HFFc6 (cell line): ENCODE measurements around the gene HES2. TPM values are rescaled to one million over a fixed set of nuclear protein-coding genes. Genes with fewer than 3 reads are reported as not detected.
"Not testable (repeated sequence)": the region's sequence is repeated elsewhere in the genome, so short reads cannot be mapped to it uniquely, and the experiment has no call there.

ENCODE experiments used
- DNase-seq: peaks from one replicate; pipeline ENCODE4 v3.0.0-alpha.2; 2018
- H3K27ac Mint-ChIP-seq: 2 replicates; pipeline ENCODE4 v1.8.0; 2020; ENCODE audit warnings: mild to moderate bottlenecking, mixed read lengths
- H3K27me3 Mint-ChIP-seq: 2 replicates; pipeline ENCODE4 v1.8.0; 2021; ENCODE audit warnings: mild to moderate bottlenecking, moderate library complexity, mixed read lengths; ENCODE audit not compliant: insufficient read depth
- H3K36me3 Mint-ChIP-seq: 2 replicates; pipeline ENCODE4 v1.8.0; 2021; ENCODE audit warnings: low read depth, mixed read lengths
- H3K4me1 Mint-ChIP-seq: 2 replicates; pipeline ENCODE4 v1.8.0; 2020; ENCODE audit warnings: low read depth, mixed read lengths
- H3K4me3 Mint-ChIP-seq: 2 replicates; pipeline ENCODE4 v1.8.0; 2020; ENCODE audit warnings: mild to moderate bottlenecking, moderate library complexity, mixed read lengths
- H3K9me3 Mint-ChIP-seq: 2 replicates; pipeline ENCODE4 v1.8.0; 2020; ENCODE audit warnings: mild to moderate bottlenecking, mixed read lengths
- CTCF ChIP-seq: fragments of 200-600 bp; sonication (generic); IDR thresholded peaks from 2 replicates; pipeline ENCODE4 v1.5.0; 2021; ENCODE audit warnings: antibody characterized with exemption, mild to moderate bottlenecking
- total RNA-seq, 6 experiments: library from RNA; stranded (reverse); fragmentation: NEBNext Ultra II Directional; extraction: Animal tissue kit (Norgen Biotek cat#: 25700); gene quantifications; 2 replicates in 1 of 6; 3 replicates in 5 of 6; pipeline ENCODE4 v1.2.3, GENCODE V29; 2021

The HES2 gene
- total RNA-seq, 6 experiments from 2014 or later, result 0.14 to 0.35 (median 0.30) TPM; not detected in 2

- no peak overlapping the region for H3K27ac Mint-ChIP-seq
Observed at GRCh38 chr1:6456800-6457466, 37.2 kb upstream of the HES2 start.

GRCh38 chr1:6455752-6456520 is 36.2 kb upstream of the HES2 start:
- not testable (repeated sequence) for H3K9me3 Mint-ChIP-seq, H3K4me1 Mint-ChIP-seq, DNase-seq, H3K27ac Mint-ChIP-seq, H3K4me3 Mint-ChIP-seq, H3K36me3 Mint-ChIP-seq
- peaks cover 49% of the 10 kb centered on the region for H3K27me3 Mint-ChIP-seq

More at GRCh38 chr1:6456800-6457466, 37.2 kb upstream of the HES2 start:
- no peak for TF ChIP-seq CTCF
- H3K4me3 Mint-ChIP-seq, result no peak overlapping the region
- H3K36me3 Mint-ChIP-seq, result no peaks in the 10 kb centered on the region
- H3K4me1 Mint-ChIP-seq, result no peaks in the 10 kb centered on the region
- no peak for DNase-seq
- peaks cover 48% of the 10 kb centered on the region for H3K27me3 Mint-ChIP-seq
- H3K9me3 Mint-ChIP-seq, result no peaks in the 10 kb centered on the region

- Mint-ChIP-seq H3K27me3 (peaks cover 51% of the 10 kb centered on the region), H3K27ac (no peak overlapping the region), H3K4me3 (no peak overlapping the region), H3K4me1 (no peaks in the 10 kb centered on the region), H3K36me3 (no peaks in the 10 kb centered on the region), H3K9me3 (no peaks in the 10 kb centered on the region)
- DNase-seq, result no peak
- TF ChIP-seq CTCF, result peak; percentile 12; the same call in 1 of the 2 replicates
Observed at GRCh38 chr1:6454856-6455751, 35.4 kb upstream of the HES2 start.

- not testable (repeated sequence) for H3K4me1 Mint-ChIP-seq, H3K27ac Mint-ChIP-seq, H3K4me3 Mint-ChIP-seq, H3K9me3 Mint-ChIP-seq, DNase-seq, H3K36me3 Mint-ChIP-seq
- peaks cover 52% of the 10 kb centered on the region for H3K27me3 Mint-ChIP-seq
Observed at GRCh38 chr1:6453895-6454855, 34.5 kb upstream of the HES2 start.

- DNase-seq, result no peak
- Mint-ChIP-seq H3K4me1 (no peaks in the 10 kb centered on the region), H3K27me3 (peaks cover 45% of the 10 kb centered on the region), H3K4me3 (no peak overlapping the region), H3K27ac (no peak overlapping the region), H3K9me3 (no peaks in the 10 kb centered on the region), H3K36me3 (no peaks in the 10 kb centered on the region)
- no peak for TF ChIP-seq CTCF
Observed at GRCh38 chr1:6450943-6451373, 31.2 kb upstream of the HES2 start.

GRCh38 chr1:6450486-6450885 is 30.8 kb upstream of the HES2 start:
- not testable (repeated sequence) for H3K36me3 Mint-ChIP-seq, H3K4me1 Mint-ChIP-seq, H3K27ac Mint-ChIP-seq, H3K9me3 Mint-ChIP-seq, DNase-seq, H3K4me3 Mint-ChIP-seq
- H3K27me3 Mint-ChIP-seq, result peaks cover 43% of the 10 kb centered on the region
